Measurements from ENCODE around the gene MORF4L1.
"Not testable (repeated sequence)": the region's sequence is repeated elsewhere in the genome, so short reads cannot be mapped to it uniquely, and the experiment has no call there.

Gene MORF4L1

DNA sequence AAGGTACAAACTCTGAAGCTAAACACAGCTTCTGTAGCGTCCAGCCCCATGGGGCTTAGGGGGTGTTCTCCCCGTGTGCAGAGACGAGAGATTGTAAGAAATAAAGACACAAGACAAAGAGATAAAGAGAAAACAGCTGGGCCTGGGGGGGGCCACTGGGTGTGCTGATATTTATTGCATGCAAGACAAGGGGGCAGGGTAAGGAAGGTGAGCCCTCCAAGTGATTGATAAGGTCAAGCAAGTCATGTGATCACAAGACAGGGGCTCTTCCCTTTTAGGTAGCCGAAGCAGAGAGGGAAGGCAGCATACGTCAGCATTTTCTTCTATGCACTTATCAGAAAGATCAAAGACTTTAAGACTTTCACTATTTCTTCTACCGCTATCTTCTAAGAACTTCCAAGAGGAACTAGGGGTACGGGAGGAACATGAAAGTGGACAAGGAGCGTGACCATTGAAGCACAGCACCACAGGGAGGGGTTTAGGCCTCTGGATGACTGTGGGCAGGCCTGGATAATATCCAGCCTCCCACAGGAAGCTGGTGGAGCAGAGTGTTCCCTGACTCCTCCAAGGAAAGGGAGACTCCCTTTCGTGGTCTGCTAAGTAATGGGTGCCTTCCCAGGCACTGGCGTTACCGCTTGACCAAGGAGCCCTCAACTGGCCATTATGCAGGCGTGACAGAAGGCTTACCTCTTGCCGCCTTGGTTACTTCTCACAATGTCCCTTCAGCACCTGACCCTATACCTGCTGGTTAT, 29.8 kb downstream of the MORF4L1 start:
- DNase-seq, result not testable (repeated sequence)

DNA sequence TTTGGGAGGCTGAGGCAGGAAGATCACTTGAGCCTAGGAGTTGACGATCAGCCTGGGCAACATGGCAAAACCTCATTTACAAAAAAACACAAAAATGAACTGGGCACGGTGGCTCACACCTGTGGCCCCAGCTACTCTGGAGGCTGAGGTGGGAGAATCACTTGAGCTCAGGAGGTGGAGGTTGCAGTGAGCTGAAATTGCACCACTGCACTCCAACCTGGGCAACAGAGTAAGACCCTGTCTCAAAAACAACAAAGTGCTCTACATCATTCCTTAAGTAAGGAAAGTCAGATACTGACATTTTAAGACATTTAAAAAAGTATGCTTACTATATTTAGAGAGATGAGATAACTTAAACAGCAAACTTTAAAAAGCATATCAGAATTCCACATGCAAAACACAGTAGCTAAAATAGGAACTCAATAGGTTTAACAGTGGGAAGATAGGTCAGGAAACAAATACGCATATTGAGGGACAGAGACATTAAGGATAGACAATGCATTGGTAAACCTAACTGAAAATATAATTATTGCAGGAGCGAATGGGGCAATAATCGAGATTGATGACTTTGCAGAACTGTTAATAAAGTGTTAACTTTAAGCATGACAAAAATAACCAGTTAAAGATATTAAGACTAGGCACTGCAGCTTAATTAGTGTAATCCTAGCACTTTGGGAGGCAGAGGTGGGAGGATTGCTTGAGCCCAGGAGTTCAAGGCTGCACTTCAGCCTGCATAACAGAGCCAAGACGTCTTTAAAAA, 32.1 kb downstream of the MORF4L1 start:
- DNase-seq, result no peak

DNA sequence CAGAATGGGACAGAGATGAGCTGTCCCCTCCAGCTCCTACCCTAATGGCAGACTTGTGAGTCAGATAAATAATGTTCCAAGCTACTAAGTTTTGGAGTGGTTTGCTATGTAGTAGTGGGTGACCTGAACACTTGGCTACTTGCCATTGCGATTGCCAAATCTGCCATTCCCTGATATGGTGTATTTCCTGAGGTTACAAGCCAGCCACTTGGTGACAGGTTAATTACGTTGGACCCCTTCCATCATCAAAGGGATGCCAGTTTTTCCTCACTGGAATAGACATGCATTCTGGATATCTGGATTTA, 33.6 kb downstream of the MORF4L1 start:
- DNase-seq, result peak; percentile 54

DNA sequence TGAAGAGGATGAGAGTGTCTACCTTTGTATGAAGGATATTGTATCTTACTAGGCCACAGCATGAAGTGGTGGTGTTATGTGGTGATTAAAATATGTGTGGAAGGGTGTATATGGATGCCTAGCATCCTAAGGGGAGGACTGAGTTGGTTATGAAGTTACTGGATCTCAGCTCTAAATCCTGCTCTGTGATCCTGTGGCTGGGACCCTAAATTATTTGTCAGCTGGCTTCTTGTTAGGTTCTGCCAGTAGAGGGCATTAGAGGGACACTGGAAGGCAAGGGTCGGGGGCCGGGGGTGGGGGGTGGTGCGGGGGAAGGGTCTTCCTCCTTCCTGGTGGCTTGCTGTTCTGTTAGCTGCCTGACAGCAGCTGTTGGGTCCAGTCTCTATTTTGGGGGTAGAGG, 34.9 kb downstream of the MORF4L1 start:
- no peak for DNase-seq

DNA sequence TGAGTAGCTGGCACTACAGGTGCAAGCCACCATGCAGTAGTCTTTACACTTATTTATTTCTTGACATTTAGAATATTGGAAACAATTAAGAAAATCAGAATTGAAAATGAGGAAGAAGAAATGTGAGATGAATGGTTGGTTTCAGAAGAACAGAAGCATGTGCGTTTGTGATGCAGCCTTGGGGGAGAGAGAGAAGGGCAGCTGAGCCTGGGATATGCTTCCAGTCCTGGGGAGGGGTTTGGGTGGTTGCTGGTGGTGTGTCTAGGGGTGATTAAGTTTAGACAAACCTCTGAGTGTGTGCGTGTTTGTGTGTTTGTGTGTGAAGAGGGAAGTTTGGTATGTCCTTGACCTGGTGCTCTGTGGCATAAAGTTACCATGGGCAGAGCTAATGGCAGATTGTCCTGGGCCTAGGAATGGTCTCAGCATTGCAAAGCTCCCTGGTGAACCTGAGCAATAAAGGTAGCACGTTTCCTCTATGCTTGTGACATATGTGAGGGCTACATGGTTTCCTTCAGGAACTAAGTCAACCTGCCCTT, 36.5 kb downstream of the MORF4L1 start:
- DNase-seq, result no peak

DNA sequence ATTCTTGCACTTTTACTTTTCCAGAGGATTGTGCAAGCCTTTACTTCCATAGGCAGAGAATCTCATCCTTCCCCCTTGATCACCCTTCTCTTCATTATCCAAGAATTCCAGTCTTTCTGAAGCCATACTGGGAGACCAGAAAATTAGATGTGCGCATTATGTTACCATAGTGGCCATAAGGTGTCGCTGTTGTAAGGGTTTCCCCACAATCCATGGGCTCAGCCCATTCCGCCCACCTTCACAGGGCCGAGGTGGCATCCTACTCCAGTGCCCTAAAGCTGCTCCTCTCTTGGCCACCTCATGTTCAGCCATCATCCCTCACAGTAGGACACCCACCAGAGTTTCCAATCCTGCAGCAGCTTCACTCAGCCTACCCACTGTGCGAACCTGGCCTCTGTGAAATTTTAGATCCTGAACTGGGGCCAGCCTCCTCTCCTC, 37.1 kb downstream of the MORF4L1 start:
- no peak for DNase-seq

DNA sequence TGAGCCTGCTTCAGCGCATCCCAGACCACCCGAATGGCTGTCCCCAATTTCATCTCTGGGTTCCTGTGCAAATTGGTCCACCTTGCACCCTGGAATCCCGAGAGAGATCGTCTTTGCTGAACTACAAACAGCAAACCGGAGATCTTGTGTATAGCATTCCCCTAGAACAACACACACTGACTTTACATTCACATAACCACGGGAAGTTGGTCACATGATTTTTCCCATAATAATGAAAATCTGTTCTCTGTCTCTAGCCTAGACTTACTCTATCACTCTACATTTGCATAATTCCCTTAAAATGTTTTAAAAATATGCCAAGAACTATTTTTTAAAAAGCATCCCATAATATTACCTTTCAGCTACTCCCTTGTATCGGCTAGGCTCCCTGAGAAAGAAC, 37.6 kb downstream of the MORF4L1 start:
- DNase-seq, result no peak

DNA sequence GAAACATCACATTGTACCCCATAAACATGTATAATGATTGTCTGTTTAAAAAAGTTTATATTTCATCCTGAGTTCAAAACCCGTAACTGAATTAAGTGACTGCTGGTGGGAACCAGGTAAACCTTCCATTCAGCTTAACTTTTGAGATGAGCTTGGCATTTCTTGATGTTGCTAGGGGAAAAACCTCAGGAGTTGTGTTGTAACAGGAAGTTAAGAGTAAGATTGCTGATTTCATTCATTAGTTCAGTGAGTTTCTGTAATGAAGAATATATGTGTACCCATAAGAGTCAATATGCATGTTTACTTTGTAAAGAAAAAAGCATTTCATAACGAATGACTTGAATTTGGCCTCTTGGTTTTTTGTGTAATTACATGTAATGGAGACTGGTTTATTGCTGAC, 39.6 kb downstream of the MORF4L1 start:
- no peak for DNase-seq

DNA sequence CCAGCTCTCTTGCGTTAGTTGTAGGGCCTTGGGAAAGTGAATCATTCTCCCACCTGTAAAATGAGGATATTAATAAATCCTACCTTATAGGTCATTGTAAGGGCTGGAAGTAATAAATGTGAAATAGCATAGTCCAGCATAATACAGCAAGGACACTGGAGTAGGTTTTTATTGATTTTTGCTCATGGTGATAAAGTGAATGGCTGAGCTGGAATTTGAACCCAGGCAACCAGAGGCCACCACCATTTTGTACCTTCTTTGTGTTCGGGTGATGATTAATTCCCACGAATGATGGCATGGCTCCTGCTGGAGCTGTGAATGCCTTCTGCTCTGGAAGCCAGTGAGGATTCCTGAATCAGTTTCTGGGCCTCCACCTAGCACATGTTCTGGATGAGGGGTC, 40.3 kb downstream of the MORF4L1 start:
- no peak for DNase-seq

DNA sequence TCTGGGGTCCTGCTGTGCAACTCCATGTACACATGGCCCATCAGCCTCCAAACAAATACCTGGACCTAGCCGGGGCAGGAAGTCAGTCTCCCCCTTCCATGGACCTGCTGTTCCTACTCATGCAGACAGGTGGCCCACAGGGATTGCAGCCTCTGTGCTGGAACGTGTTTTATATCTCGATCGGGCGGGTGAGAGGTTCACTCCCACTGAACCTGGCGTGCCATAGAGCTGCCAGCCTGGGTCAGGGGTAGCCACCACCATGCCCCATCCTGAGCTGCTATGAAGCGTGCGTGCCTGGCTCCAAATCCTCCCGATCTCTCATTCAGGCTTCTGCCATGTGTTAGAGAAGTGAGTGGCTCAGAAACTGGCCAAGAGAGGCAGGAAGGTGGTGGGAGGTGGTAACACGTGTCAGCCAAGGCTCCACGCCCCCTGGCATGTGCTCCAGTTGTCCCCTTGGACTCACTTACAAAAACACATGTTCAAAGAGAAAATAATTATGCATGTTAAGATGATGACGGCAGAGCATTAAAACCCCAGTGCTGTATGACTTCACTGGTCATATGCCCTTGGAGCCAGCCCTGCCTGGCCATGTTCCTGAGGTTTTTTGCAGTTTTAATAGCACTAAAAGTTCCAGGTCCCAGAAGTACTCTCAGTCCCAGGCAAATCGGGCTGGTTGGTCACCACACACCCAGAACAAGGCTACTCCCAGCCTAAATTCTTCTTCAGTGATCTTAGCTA, 41.5 kb downstream of the MORF4L1 start:
- DNase-seq, result no peak

DNA sequence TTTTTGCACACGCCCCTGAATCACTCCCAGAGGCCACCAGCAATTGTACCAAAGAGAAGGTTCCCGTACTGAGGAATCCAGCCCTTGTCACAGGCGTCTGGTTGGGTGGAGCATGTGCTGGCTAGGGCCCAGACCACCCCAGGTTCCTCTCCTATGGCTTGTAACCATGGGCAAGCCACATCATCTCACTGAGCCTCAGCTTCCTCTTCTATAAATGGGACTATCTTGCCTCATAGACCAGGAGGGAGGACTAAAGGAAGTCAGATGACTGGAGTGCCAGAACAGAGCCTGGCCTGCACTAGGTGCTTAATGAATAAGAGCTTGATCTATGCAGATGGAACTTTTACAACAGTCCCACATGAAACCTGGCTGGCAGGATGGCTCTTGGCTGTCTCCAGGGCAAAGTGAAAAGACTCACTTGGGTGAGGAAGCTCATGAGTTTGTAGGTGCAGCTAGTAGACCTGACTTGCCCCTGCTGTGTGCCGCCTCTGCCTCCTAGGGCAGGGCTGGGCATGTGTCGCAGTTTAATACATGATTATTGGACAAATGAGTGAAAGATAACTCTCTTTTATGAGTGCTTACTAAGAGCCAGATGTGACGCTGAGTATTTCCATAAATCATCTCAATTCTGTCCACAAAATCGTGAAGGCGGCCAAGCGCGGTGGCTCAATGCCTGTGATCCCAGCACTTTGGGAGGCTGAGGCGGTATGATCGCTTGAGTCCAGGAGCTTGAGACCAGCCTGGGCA, 42.8 kb downstream of the MORF4L1 start:
- no peak for DNase-seq

DNA sequence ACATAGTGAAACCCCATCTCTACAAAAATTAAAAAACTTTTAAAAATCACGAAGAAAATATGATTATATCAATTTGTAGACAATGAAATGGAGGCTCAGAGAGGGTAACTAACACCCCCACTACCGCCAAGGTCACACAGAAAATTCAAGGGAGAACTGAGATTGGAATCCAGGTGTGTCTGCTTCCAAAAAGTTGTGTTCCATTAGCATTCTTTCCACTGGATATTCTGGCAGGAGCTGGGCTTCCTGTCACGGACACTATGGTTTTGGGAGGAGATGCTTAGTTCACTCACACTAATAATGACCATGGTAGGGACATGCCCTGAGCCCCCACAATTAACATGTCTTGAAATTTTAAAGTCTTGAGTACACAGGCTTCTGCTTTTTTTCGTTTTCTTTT, 43.4 kb downstream of the MORF4L1 start:
- DNase-seq, result no peak

DNA sequence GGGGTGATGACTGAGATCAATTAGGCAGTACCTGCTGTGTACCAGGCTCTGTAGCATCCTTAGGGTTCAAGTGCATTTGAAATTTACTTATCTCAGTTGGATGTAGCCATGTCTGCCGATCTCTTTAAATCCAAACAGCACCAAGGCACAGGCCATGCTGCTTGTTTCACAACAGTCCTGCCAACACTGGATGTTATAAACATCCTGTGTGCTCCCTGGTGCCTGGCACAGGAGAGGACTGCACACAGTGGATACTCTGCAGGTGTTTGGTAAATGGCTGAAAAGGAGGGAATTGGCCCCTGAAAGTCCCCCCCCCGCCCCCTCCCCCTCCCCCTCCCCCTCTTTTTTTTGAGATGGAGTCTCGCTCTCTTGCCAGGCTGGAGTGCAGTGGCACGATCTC, 45.2 kb downstream of the MORF4L1 start:
- no peak for DNase-seq

DNA sequence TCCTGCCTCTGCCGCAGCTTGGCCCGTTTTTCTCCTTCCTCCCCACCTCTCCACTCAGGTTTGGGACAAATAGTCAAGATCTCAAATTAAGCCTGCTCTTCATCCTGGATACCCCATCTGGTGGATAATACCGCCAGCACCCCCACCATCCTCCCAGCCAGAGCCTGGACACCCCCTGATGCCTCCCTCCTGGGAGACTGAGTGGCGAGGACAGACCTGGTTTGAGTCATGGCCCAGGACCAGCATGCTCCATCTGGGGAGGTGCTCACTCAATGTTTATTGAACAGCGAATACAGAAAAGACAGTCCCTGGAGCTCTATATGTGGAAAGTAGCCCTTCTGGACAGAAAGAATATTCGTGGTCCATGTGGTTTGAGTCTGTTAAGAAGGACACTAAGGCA, 48.8 kb downstream of the MORF4L1 start:
- DNase-seq, result no peak

DNA sequence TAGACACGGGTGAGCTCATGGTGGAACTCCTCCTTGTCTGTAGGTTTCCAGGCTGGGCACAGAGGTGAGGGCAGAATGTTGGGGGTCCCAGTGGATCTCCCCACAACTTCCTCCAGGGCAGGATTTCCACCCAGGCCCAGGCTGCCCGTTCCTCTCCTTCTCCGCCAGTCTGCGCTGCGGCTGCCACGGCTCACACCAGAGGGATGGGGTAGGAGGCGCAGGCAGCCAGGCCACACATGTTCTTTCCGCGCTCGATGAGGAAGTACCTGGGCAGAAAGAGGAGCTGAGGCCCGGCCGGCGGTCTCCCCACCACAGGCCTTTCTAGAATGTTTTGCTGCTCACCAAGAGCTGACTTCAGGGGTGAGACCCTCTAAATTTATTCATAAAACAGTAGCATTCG, 49.2 kb downstream of the MORF4L1 start:
- no peak for DNase-seq

DNA sequence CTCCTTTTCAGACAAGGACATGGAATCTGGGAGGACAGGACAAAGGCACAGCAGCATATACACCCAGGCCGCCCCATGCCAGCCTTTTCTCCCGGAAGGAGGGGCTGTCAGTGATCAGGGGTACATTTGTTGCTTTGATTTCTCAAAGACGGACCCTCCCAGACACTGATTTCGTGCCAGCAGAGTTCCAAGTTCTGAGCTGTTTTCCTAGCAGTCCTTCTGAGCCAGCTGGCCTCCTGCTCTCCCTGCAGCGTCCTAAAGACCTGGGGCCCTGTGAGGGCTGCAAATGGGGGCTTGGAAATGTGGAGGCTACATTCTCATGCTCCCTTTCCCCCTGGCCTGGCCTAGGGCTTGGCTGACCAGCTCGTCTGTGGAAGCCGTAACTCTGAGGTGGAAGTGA, 49.8 kb downstream of the MORF4L1 start:
- DNase-seq, result no peak

DNA sequence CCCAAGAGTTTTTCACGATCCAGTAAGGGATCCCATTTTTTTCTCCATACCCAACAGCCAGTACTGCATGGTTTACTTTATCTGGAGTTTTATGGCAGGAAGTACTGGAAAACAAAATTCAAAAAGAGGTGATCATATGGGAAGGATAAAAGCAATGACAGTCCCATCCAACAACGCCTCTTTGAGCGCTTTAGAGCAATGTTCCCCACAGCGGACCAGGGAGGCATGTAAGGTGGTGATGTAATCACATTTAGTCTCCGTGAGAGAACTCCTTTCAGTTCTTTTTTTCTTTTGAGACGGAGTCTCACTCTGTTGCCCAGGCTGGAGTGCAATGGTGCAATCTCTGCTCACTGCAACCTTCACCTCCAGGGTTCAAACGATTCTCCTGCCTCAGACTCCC, 50.3 kb downstream of the MORF4L1 start:
- DNase-seq, result no peak

DNA sequence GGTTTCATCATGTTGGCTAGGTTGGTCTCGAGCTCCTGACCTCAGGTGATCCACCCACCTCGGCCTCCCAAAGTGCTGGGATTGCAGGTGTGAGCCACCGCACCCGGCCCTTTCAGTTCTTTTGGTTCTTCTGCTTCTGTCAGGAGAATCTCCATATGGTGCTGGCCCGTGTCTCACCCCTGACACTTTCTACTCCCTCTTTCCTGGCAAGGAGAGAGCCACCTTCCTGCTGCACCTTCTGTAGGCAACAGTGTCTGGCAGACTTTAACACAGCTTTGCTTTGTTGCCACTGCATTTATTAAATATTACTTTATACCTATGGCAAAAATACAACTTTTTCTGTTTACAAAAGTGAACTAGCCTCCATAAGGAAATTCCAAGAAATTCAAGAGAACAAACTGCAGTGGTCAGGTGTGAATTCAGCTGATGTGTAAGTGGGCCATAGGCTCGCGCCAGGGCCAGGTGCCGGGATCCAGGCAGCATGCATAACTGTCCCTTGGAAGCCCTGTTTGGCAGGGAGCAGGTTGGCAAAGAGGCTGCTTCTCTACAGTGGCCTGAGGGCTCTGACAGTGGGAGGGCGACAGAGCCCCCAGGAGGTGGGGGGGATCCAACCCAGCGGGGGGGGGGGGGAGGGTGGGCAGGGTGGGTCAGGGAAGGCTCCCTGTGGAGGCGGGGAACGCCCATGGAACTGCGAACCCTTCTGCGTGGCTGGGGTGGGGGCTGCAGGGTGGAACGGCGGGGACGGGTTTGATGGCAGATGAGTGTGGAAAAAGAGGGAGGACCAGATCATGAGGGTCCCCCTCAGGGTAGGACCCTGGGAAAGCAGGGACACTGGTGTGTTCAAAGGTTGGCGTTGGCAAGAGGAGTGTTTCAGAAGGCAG, 51.0 kb downstream of the MORF4L1 start:
- no peak for DNase-seq

DNA sequence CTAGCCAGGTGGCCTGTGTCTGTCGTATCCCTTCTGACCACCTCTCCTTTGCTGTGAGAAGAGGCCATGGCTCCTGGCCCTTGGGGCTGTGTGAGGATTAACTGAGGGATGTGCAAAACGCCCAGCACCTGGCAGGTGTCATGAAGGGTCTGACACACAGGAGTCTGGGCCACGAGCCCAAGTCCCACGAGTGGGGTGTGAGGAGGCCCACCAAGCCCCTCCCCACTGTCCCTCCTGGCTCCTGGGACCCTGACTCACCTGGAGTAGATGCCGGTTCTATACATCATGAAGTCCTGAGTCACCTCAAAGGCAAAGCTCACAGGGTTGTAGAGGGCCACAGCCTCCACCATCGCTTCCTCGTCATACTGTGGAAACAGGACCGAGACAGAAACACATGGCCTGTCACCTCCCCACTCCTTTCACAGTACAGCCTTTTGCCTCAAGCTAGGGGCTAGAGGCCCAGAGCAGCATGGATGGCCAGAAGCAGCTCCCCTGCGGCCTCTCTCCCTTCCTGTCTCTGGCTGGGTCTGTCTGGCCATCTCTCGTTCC, 52.5 kb downstream of the MORF4L1 start:
- DNase-seq, result no peak

DNA sequence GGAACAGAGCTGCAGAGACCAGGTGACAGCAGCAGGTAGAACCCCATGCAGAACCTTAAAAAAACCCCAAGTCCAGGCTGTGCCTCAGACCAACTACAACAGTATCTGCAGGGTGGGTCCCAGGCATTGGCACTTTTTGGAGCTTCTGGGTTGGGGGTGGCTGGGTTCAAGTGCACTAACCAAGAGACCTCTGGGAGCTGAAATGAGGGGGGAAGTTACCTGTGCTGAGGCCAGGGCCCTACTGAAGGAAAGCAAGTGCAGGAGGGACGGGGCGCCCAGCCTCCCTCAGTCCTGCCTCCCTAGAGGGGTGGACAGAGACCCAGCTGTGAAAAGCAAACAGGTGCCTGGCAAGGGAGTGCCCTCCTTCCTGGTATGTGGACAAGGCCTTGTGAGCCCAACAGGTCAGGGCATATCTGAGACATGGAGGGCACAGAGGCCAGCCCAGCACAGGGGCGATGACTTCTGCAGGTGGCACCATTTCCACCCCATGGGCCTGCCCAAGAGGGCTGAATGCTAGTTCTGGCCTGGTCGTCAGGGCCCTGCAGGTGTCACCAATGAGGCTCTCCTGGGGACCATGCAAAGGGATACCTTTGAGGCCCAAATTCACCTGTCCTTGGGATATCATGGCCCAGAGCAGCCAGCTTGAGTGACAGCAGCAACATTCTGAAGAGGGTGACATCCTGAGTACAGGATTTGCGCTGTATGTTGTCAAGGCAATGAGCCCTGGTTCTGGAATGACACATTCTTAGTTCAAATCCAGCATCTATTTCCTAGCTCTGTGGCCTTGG, 53.5 kb downstream of the MORF4L1 start:
- DNase-seq, result no peak

Data from NCI-H2029 treated with DMSO at 0.1 percent for 48 hours (cell line).